Activated T-helper 1 cell treated with anti-CD3 and anti-CD28 coated beads, Interleukin-12 subunit alpha, Interleukin-12 subunit beta, Interleukin-2, Interleukin-4 antibody, amounts not matched to agents 30 ng/mL and 10 ng/mL and 1 ng/mL, durations not matched to agents 14 hours and 24 hours and 36 hours (primary cell): ENCODE results near the gene PSRC1. TPM values are rescaled to one million over a fixed set of nuclear protein-coding genes. Genes with fewer than 3 reads are reported as not detected.
A peak's percentile ranks its signal among the peaks of the same experiment; 100 is the strongest.
"Not testable (repeated sequence)": the region's sequence is repeated elsewhere in the genome, so short reads cannot be mapped to it uniquely, and the experiment has no call there.

ENCODE experiments used
- DNase-seq: peaks from one replicate; pipeline ENCODE4 v3.0.0; 2021; ENCODE audit warnings: low spot score
- H3K27ac Mint-ChIP-seq: one replicate; pipeline ENCODE4 v1.8.0; 2021; ENCODE audit warnings: mild to moderate bottlenecking, mixed read lengths
- H3K27me3 Mint-ChIP-seq: one replicate; pipeline ENCODE4 v1.8.0; 2022; ENCODE audit warnings: mild to moderate bottlenecking, moderate library complexity, mixed read lengths; ENCODE audit not compliant: insufficient read depth
- H3K36me3 Mint-ChIP-seq: one replicate; pipeline ENCODE4 v1.8.0; 2021; ENCODE audit warnings: low read depth, mixed read lengths
- H3K4me1 Mint-ChIP-seq: one replicate; pipeline ENCODE4 v1.8.0; 2021; ENCODE audit warnings: low read depth, mixed read lengths
- H3K4me3 Mint-ChIP-seq: one replicate; pipeline ENCODE4 v1.8.0; 2021; ENCODE audit warnings: mild to moderate bottlenecking, moderate library complexity, mixed read lengths
- H3K9me3 Mint-ChIP-seq: one replicate; pipeline ENCODE4 v1.8.0; 2021; ENCODE audit warnings: mixed read lengths
- intact Hi-C: fragments of 100-400 bp; cut with micrococcal nuclease; formaldehyde crosslinking; loops from one replicate; pipeline ENCODE4 v1.15.1; 2024
- total RNA-seq: library from RNA; stranded (reverse); gene quantifications from 2 replicates; pipeline ENCODE4 v1.2.3, GENCODE V29; 2022

PSRC1 gene
- total RNA-seq, 1 donor from 2014 or later = 5.5 TPM

DNA sequence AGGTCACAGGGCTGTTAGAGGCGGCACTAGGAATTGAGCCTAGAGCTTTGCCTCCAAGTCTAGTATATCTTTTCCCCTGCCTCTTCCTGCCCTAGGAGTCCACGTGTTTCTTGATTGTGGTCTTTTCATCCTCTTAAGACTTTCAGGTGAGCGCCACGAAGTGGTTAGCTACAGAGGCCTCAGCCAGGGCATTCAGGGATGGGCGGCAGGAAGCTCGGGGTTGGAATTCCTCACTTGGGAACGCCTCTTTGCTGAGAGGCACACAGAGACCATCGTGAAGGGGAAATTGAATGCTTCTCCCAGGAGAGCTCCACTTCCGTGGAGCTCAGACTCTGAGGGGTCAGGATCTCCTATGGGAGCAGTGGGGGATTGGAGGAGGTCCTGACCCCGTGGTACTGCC, 23.0 kb upstream of the PSRC1 start:
- H3K4me3 Mint-ChIP-seq, DNase-seq, H3K9me3 Mint-ChIP-seq, H3K4me1 Mint-ChIP-seq, intact Hi-C loops, H3K27ac Mint-ChIP-seq, H3K36me3 Mint-ChIP-seq: not testable (repeated sequence)
- peaks cover 14% of the 10 kb centered on the region for H3K27me3 Mint-ChIP-seq

DNA sequence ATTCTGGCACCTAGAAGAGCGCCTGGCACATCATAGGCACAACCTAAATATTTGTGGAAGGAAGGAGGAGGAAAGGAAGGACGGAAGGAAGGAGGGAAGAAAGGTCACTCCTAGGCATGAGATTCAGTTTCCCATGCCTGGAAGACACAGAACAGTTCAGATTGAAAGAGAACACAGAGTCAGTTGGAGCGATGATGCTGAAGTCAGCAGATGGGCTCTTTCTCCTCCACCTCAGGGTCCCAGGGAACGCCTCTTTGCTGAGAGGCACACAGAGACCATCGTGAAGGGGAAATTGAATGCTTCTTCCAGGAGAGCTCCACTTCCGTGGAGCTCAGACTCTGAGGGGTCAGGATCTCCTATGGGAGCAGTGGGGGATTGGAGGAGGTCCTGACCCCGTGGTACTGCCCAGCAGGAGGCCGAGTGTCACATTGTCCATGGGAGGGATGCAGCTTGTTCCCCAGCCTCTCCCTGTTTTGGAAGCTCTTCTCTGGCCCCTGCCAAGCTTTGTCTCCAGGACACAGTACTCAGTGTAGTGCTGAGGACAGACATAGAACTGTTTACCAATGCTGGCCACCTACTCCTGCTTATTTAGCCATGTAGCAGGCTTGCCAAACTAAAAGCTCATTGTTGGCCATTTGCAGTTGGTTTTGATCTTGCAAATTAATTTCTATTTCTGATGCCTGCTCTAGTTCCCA, 21.4 kb upstream of the PSRC1 start:
- H3K27me3 Mint-ChIP-seq = peaks cover 11% of the 10 kb centered on the region
- no peaks in the 10 kb centered on the region for H3K4me1 Mint-ChIP-seq
- no peak overlapping the region for H3K4me3 Mint-ChIP-seq
- H3K9me3 Mint-ChIP-seq = no peaks in the 10 kb centered on the region
- no peak for DNase-seq
- intact Hi-C loops = no loop called here
- H3K27ac Mint-ChIP-seq = no peak overlapping the region
- H3K36me3 Mint-ChIP-seq = no peaks in the 10 kb centered on the region

DNA sequence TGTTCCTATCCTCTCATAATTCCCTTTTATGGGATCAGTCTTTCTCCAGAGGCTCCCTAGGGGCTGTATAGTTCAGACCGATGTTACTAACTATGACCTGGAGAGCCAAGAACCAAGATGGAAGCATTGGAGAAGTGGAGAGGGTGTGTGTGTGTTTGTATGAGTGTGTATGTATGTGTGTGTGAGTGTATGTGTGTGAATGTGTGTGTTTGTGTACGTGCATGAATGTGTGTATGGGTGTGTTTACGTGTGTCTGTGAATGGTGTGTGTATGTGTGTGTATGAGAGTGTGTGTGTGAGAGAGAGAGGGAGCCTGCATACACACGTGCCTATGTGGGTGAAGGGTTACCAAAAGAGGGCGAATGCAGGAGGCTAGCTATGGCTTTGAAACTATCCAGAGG, 18.9 kb upstream of the PSRC1 start:
- Mint-ChIP-seq H3K36me3 (no peaks in the 10 kb centered on the region), H3K27ac (no peak overlapping the region), H3K4me1 (peaks cover 8% of the 10 kb centered on the region), H3K27me3 (peaks cover 8% of the 10 kb centered on the region), H3K9me3 (no peaks in the 10 kb centered on the region), H3K4me3 (no peak overlapping the region)
- DNase-seq = no peak
- intact Hi-C loops = no loop called here

DNA sequence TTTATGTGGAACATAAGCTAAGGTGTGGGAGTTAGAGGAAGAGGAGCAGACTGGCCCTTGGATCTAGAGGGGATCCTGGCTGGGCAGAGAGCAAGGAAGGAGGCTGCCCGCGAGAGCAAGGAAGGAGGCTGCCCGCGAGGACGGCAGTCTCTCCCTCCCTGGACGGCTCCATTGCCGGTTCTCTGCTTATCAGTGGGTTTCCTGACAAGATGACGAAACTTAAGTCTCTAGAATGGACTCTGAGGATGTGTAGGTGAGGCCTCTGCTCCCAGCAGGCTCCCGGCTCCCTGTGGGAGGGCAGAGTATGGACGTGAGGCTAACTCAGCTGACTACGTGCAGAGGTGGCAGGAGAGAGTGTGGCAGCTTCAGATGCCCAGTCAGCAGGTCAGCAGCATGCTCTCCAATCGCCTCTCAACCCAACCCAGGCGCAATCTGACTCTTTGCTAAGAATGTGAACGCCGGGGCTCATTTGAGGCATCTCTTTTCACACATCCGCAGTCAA, 17.8 kb upstream of the PSRC1 start:
- Mint-ChIP-seq H3K4me3 (no peak overlapping the region), H3K9me3 (no peaks in the 10 kb centered on the region), H3K27me3 (peaks cover 8% of the 10 kb centered on the region), H3K36me3 (no peaks in the 10 kb centered on the region), H3K4me1 (peaks cover 8% of the 10 kb centered on the region), H3K27ac (no peak overlapping the region)
- no peak for DNase-seq
- intact Hi-C loops = no loop called here

DNA sequence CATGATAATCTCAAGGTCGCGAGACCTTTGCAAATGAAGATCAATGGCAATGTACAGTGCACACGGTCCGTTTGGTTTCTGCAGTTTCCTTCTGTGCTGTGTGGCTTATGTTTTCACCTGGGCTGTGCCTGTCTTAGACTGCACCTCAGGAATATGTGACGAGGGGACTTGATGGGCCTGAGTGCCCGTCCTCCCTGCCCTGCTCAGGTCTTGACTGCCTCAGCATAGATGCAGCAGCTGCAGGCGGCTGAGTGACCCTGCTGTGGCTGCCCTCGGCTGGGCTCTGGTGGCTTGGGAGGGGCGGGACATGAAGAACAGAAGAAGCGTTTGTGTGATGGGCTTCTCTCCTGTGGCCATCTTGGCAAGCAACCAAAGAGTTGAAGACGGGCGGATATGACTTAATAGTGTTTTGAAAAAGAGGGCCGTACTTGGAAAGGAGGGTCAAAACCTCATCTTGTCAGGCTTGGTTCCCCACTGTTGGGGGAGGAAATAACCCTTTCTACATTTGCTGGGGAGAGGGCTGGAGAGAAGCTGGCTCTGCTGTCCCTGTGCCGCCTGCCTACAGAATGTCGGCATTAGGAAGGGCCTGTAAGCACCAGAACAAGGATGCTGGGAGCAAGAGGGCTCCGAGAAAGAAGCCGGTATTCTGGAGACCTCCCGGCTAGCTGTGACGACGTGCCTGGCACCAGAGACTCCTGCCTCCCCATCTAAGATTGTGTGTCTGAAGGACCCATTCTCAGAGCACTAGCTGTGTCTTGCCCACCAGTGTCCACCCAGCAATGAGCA, 16.8 kb upstream of the PSRC1 start:
- intact Hi-C loops = no loop called here
- DNase-seq = no peak
- Mint-ChIP-seq H3K4me1 (peaks cover 8% of the 10 kb centered on the region), H3K27me3 (peaks cover 9% of the 10 kb centered on the region), H3K4me3 (no peak overlapping the region), H3K27ac (no peak overlapping the region), H3K36me3 (no peaks in the 10 kb centered on the region), H3K9me3 (no peaks in the 10 kb centered on the region)

DNA sequence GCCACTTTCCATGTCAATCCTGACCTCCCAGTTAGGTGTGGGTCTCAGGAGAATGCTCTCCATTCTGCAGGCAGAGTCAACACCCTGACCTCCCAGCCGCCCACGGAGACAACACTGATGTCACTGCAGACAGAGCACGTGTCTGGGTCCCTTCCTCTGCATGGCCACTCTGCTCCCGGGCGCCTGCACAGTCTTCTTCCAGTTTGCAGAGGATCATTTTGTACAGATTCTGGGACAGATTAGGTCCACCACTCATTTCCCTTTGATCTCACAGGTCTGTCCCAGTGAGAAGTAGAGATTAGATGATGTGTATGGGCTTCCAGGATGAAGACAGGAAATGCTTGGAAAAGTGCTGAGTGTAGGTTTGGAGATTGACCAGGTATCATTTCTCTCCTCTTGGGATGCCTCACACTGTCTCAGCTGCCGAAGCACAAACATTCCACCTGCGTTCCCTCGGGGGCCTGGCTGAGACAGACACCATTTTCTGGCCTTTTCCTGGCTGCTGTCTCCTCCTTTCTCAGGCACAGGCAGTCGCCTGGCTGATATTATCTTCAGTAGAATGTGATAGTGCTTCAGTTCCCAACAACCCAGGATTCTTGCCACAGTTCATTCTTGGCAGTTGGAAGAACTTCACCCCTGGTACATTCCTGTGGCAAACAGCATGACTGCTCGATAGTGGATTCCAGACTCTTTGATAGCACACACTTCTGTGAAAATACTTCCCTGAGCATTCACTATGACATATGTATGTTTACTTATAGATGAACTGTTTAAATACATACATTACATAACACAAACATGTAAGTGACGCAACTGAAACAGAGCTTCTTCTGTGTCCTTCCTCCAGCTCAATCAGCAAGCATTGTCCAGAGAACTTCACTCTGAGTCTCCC, 16.0 kb upstream of the PSRC1 start:
- no peak for DNase-seq
- no peak overlapping the region for H3K4me3 Mint-ChIP-seq
- H3K27ac Mint-ChIP-seq = peak overlapping the region; percentile 41

DNA sequence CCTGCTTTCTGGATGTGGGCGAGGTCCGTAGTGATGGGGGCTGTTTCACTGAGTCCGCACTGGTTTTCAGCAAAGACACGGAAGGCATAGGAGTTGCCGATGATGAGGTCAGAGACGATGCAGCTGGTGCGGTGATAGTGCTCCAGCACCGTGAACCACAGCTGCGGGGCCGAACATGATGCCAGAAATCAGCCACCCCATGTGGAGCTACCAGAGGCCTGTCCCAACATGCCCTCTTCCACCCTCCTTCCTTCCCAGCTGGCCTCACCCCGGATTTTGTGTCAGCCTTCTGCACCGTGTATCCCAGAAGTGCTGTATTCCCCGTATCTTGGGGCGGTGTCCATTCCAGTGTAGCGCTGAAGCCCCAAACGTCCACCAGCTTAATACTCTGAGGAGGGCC, 13.8 kb upstream of the PSRC1 start:
- Mint-ChIP-seq H3K9me3 (no peaks in the 10 kb centered on the region), H3K4me1 (peaks cover 8% of the 10 kb centered on the region), H3K27ac (no peak overlapping the region), H3K4me3 (no peak overlapping the region), H3K27me3 (peaks cover 10% of the 10 kb centered on the region), H3K36me3 (no peaks in the 10 kb centered on the region)
- DNase-seq = no peak
- intact Hi-C loops = no loop called here

More for the DNA sequence above, 16.0 kb upstream of the PSRC1 start:
- H3K4me1 Mint-ChIP-seq = peaks cover 8% of the 10 kb centered on the region
- H3K9me3 Mint-ChIP-seq = no peaks in the 10 kb centered on the region
- intact Hi-C loops = no loop called here
- no peaks in the 10 kb centered on the region for H3K36me3 Mint-ChIP-seq
- peaks cover 10% of the 10 kb centered on the region for H3K27me3 Mint-ChIP-seq

DNA sequence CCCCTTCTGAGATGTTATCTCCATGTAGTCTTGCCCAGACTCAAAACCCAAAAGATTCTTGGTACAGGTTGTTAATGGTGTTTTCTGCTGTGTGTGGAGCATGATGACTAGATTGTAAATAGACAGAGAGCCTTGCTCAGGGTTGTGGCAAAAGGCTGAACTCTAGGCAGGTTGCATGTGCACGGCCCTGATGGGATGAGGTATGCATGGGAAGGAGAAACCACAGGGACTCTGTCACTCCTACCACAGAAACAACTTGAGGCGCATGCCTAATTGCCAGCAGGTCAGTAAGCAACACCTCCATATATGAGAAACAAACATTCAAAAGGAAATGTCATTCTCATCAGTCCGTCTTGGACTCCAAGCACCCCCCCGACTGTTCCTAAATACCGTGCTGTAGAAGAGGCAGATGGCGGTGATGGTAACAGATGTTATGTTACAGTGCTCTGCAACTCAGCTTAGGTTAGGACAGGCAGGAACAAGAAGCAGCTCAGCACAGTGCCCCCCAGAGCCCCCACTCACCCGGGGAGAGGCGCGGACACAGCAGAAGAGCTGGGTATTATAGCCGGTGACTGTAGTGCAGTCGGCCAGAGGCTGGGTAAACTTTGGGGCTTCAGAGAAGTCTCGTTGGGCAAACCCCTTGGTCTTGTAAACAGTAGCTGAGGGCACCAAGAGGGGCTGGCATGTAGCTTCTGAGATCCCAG, 12.9 kb upstream of the PSRC1 start:
- H3K27ac Mint-ChIP-seq = no peak overlapping the region
- no peaks in the 10 kb centered on the region for H3K9me3 Mint-ChIP-seq
- no peak for DNase-seq
- H3K36me3 Mint-ChIP-seq = no peaks in the 10 kb centered on the region
- peaks cover 8% of the 10 kb centered on the region for H3K4me1 Mint-ChIP-seq
- intact Hi-C loops = no loop called here
- H3K4me3 Mint-ChIP-seq = no peak overlapping the region
- peaks cover 10% of the 10 kb centered on the region for H3K27me3 Mint-ChIP-seq

DNA sequence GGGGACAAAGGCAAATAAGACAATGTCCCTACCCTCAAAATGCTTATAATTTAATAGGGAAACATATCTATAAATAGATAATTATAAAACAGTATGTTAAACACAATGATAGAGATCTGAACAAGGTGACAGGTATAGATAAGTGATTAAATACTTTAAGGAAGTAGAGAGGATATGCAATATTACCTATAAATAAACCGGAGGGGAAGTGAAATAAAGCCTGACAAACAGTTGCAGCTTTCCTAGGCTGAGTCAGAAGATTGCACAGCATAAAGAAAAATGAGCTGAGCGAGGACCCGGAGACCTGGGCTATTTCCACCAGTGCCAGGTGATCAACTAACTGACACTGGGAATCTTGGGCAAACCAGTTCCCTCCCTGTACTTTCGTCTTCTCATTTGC, 11.5 kb upstream of the PSRC1 start:
- Mint-ChIP-seq H3K4me3 (no peak overlapping the region), H3K27ac (no peak overlapping the region), H3K27me3 (peaks cover 11% of the 10 kb centered on the region), H3K4me1 (peaks cover 8% of the 10 kb centered on the region), H3K36me3 (no peaks in the 10 kb centered on the region), H3K9me3 (no peaks in the 10 kb centered on the region)
- DNase-seq = no peak
- intact Hi-C loops = no loop called here

DNA sequence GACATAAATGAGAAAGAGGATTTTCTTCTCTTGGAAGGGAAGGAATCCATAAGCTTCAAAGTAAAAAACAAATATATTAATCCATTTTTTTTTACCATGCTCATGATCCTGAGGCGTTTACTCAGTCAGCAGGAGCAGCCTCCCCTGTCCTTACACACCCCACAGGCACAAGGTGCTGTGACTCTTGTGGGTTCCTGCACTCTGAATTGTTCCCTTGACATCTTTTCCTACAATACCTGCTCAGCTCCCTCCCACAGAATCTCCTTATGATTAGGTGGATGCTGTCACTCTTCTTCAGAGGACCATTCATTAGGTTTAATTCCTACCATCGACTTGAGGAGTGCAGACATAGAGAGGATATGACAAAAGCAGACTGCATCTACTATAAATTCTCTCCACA, 10.1 kb upstream of the PSRC1 start:
- H3K36me3 Mint-ChIP-seq = no peaks in the 10 kb centered on the region
- H3K9me3 Mint-ChIP-seq = no peaks in the 10 kb centered on the region
- no peak overlapping the region for H3K27ac Mint-ChIP-seq
- no peaks in the 10 kb centered on the region for H3K4me1 Mint-ChIP-seq
- no peak for DNase-seq
- H3K27me3 Mint-ChIP-seq = peaks cover 11% of the 10 kb centered on the region
- H3K4me3 Mint-ChIP-seq = no peak overlapping the region
- intact Hi-C loops = no loop called here

DNA sequence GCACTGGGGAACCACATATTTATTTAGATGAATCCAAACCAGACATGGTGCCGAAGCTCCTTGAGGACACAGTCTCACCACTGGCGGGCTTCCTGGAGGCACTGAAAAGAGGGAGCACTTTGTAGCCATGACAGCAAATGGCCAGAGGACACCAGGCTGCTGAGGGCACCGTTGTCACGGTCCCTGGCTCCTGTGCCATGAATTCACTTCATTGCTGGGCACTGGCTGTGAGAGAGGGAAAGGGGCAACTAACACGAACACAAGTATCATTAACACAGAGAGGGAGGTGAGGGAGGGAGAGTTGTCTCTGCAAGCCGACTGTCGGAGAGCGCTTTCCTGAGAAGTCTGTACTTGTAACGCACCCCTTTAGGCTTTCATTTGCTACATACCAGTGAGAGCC, 9.4 kb upstream of the PSRC1 start:
- intact Hi-C loops = no loop called here
- Mint-ChIP-seq H3K27me3 (peaks cover 14% of the 10 kb centered on the region), H3K27ac (no peak overlapping the region), H3K4me3 (no peak overlapping the region), H3K36me3 (no peaks in the 10 kb centered on the region), H3K4me1 (no peaks in the 10 kb centered on the region), H3K9me3 (no peaks in the 10 kb centered on the region)
- no peak for DNase-seq

DNA sequence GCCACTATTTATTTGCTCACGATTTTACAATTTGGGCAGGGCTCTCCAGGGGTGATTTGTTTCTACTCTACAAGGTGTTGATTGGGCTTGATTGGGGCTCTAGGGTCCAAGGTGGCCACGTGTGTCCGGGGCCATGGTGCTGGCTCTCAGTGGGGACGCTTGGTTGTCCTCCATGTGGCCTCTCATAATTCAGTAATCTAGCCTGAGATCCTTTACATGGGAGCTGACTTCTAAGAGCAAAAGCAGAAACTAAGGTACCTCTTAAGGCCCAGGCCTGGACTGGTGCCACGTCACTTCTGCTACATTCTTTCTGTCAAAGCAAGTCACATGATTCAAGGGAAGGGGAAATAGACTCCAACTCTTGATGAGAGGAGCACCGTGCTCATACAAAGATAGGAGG, 8.1 kb upstream of the PSRC1 start:
- Mint-ChIP-seq H3K4me3 (no peak overlapping the region), H3K27ac (no peak overlapping the region), H3K4me1 (no peaks in the 10 kb centered on the region), H3K36me3 (no peaks in the 10 kb centered on the region), H3K9me3 (no peaks in the 10 kb centered on the region), H3K27me3 (peaks cover 12% of the 10 kb centered on the region)
- intact Hi-C loops = no loop called here
- DNase-seq = no peak
